Transverse colon (tissue), 4 donors: ENCODE data around the gene SRSF10.

ENCODE experiments used
- POLR2A ChIP-seq: fragments of 450-650 bp; IDR thresholded peaks from one replicate; pipeline ENCODE4 v1.6.1; 2016; ENCODE audit warnings: antibody characterized with exemption, mild to moderate bottlenecking, moderate library complexity
- POLR2AphosphoS5 ChIP-seq, 3 donors: sonication (generic); formaldehyde crosslinking; IDR thresholded peaks; one replicate each; pipeline ENCODE4 v1.6.1; 2016; ENCODE audit warnings: antibody characterized with exemption in 3 of 3
- TF ChIP-seq, protein P1 (sequence below), 5 experiments: fragments of 200-600 bp in 3 of 5; fragments of 450-650 bp in 2 of 5; sonication (generic) in 3 of 5; IDR thresholded peaks; 1 replicate in 2 of 5; 2 replicates in 3 of 5; pipeline ENCODE4 v1.5.1; 2016 to 2017; ENCODE audit warnings: antibody characterized with exemption in 5 of 5, inconsistent platforms in 3 of 5, mild to moderate bottlenecking in 2 of 5, moderate library complexity in 1 of 5

DNA sequence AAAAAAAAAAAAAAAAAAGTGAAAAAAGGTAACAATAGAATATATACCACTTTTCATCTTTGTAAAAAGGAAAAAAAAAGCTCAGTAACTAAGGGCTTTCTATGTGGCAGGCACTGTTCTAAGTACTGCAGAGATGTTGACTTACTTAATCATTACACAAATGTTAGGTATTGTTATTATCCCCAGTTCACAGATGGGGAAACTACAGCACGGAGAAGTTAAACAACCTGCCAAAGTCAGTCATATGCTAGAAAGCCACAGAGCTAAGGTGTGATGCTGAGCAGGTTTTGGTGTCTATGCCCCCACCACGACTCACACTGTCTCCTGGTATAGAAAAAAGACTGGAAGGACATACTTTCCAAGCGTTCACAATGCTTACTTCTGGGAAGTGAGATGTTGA is 27.1 kb downstream of the SRSF10 start:
- TF ChIP-seq, protein P1, sequence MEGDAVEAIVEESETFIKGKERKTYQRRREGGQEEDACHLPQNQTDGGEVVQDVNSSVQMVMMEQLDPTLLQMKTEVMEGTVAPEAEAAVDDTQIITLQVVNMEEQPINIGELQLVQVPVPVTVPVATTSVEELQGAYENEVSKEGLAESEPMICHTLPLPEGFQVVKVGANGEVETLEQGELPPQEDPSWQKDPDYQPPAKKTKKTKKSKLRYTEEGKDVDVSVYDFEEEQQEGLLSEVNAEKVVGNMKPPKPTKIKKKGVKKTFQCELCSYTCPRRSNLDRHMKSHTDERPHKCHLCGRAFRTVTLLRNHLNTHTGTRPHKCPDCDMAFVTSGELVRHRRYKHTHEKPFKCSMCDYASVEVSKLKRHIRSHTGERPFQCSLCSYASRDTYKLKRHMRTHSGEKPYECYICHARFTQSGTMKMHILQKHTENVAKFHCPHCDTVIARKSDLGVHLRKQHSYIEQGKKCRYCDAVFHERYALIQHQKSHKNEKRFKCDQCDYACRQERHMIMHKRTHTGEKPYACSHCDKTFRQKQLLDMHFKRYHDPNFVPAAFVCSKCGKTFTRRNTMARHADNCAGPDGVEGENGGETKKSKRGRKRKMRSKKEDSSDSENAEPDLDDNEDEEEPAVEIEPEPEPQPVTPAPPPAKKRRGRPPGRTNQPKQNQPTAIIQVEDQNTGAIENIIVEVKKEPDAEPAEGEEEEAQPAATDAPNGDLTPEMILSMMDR (IDR thresholded peaks at IDR 0.05): no peak
- no peak for TF ChIP-seq POLR2AphosphoS5 (IDR thresholded peaks at IDR 0.05)
- TF ChIP-seq POLR2A: no peak
